Measurements from ENCODE around the gene STBD1.
"Not testable (repeated sequence)": the region's sequence is repeated elsewhere in the genome, so short reads cannot be mapped to it uniquely, and the experiment has no call there.

STBD1 gene

GRCh38 chr4:76283900-76284299 lies 22.6 kb upstream of the STBD1 start:
- DNase-seq (ENCODE audit: low read depth), result no peak

- not testable (repeated sequence) for DNase-seq (ENCODE audit: low read depth)
Observed at GRCh38 chr4:76287811-76288210, 18.7 kb upstream of the STBD1 start.

- DNase-seq (ENCODE audit: low read depth), result no peak
Observed at GRCh38 chr4:76292730-76293129, 13.8 kb upstream of the STBD1 start.

- DNase-seq (ENCODE audit: low read depth), result no peak
Observed at GRCh38 chr4:76293772-76294171, 12.8 kb upstream of the STBD1 start.

GRCh38 chr4:76296286-76296820 lies 10.2 kb upstream of the STBD1 start:
- no peak for DNase-seq (ENCODE audit: low read depth)

GRCh38 chr4:76298227-76298626 lies 8.3 kb upstream of the STBD1 start:
- DNase-seq (ENCODE audit: low read depth), result no peak

GRCh38 chr4:76300012-76300411 lies 6.5 kb upstream of the STBD1 start:
- no peak for DNase-seq (ENCODE audit: low read depth)

GRCh38 chr4:76301068-76301774 lies 5.3 kb upstream of the STBD1 start:
- DNase-seq (ENCODE audit: low read depth), result peak; percentile 13

- DNase-seq (ENCODE audit: low read depth), result no peak
Observed at GRCh38 chr4:76301775-76302162, 4.8 kb upstream of the STBD1 start.

GRCh38 chr4:76302826-76303438 lies 3.6 kb upstream of the STBD1 start:
- DNase-seq (ENCODE audit: low read depth), result no peak

- no peak for DNase-seq (ENCODE audit: low read depth)
Observed at GRCh38 chr4:76305033-76305687, 1.4 kb upstream of the STBD1 start.

GRCh38 chr4:76306882-76307659 lies 538 bp downstream of the STBD1 start:
- DNase-seq (ENCODE audit: low read depth), result no peak

- no peak for DNase-seq (ENCODE audit: low read depth)
Observed at GRCh38 chr4:76307660-76308014, 1.1 kb downstream of the STBD1 start.

- no peak for DNase-seq (ENCODE audit: low read depth)
Observed at GRCh38 chr4:76308548-76308947, 2.0 kb downstream of the STBD1 start.

- no peak for DNase-seq (ENCODE audit: low read depth)
Observed at GRCh38 chr4:76309939-76310550, 3.5 kb downstream of the STBD1 start.

- DNase-seq (ENCODE audit: low read depth), result no peak
Observed at GRCh38 chr4:76310683-76311082, 4.2 kb downstream of the STBD1 start.

- no peak for DNase-seq (ENCODE audit: low read depth)
Observed at GRCh38 chr4:76311896-76312331, 5.4 kb downstream of the STBD1 start.

- DNase-seq (ENCODE audit: low read depth), result no peak
Observed at GRCh38 chr4:76312457-76312856, 5.9 kb downstream of the STBD1 start.

- no peak for DNase-seq (ENCODE audit: low read depth)
Observed at GRCh38 chr4:76313547-76313946, 7.0 kb downstream of the STBD1 start.

- no peak for DNase-seq (ENCODE audit: low read depth)
Observed at GRCh38 chr4:76315267-76315918, 8.9 kb downstream of the STBD1 start.

GRCh38 chr4:76316131-76316530 lies 9.6 kb downstream of the STBD1 start:
- no peak for DNase-seq (ENCODE audit: low read depth)
